GM12878 (cell line): ENCODE data around the gene C2orf92. TPM values are rescaled to one million over a fixed set of nuclear protein-coding genes. Genes with fewer than 3 reads are reported as not detected.

ENCODE experiments used
- ATAC-seq: fragments of 200-7000 bp; cut with Tn5 transposase; 3 replicates; pipeline ENCODE4 v1.9.1; 2020; ENCODE audit warnings: mild to moderate bottlenecking, moderate library complexity
- BruUV-seq: library from RNA; stranded (reverse); fragments of 400-500 nt; replicated peaks from 2 replicates; lab custom pipeline; 2021; lab: Mats Ljungman, UMichigan
- CTCF ChIA-PET: fragments of 300-600 bp; sonication (Branson Sonifier 250); formaldehyde crosslinking; extraction: SDS; loops from one replicate; lab custom pipeline; 2021; ENCODE audit warnings: inconsistent platforms; lab: Yijun Ruan, JAX
- POLR2A ChIA-PET: fragments of 350-600 bp; formaldehyde crosslinking; extraction: SDS; loops from one replicate; lab custom pipeline; 2021; ENCODE audit warnings: inconsistent platforms; lab: Charles Lee
- RAD21 ChIA-PET: fragments of 300-600 bp; sonication (Branson Sonifier 250); formaldehyde crosslinking; loops from one replicate; lab custom pipeline; 2023; ENCODE audit warnings: antibody characterized with exemption; ENCODE audit not compliant: unreplicated experiment; lab: Charles Lee
- SMC1A ChIA-PET: fragments of 300-600 bp; sonication (Branson Sonifier 250); formaldehyde crosslinking; loops from one replicate; lab custom pipeline; 2023; ENCODE audit not compliant: unreplicated experiment, uncharacterized antibody; lab: Charles Lee
- DNase-seq: peaks from one replicate; pipeline ENCODE4 v3.0.0-alpha.2; 2011; ENCODE audit warnings: low read depth, low spot score
- FAIRE-seq: peaks from 3 replicates; lab custom pipeline; 2011; peaks lifted over from hg19 to GRCh38; lab: Jason Lieb, UNC
- H2AFZ ChIP-seq: 2 replicates; pipeline ENCODE4 v1.6.0; 2011; ENCODE audit warnings: low read depth, low read length, control low read depth; ENCODE audit not compliant: control insufficient read depth
- H3K27ac ChIP-seq: 2 replicates; pipeline ENCODE4 v1.5.1; 2011; ENCODE audit warnings: control low read depth; ENCODE audit not compliant: control insufficient read depth, insufficient read depth
- H3K27me3 ChIP-seq, 2 experiments: replicated peaks in 1 of 2; 2 replicates each; pipeline versions ENCODE4 v1.6.0 to v1.6.1; 2011; ENCODE audit warnings: low read length in 1 of 2; ENCODE audit not compliant: control insufficient read depth in 2 of 2, insufficient read depth in 2 of 2
- H3K36me3 ChIP-seq, 2 experiments: 2 replicates each; pipeline ENCODE4 v1.5.1; 2011; ENCODE audit warnings: low read length in 1 of 2; ENCODE audit not compliant: control insufficient read depth in 2 of 2, insufficient read depth in 2 of 2
- H3K4me1 ChIP-seq: 2 replicates; pipeline ENCODE4 v1.6.1; 2011; ENCODE audit warnings: mild to moderate bottlenecking, low read length, moderate library complexity, mixed read lengths; ENCODE audit not compliant: control insufficient read depth, insufficient read depth
- H3K4me2 ChIP-seq: 2 replicates; pipeline ENCODE4 v1.6.0; 2011; ENCODE audit warnings: control low read depth; ENCODE audit not compliant: control insufficient read depth, insufficient read depth
- H3K4me3 ChIP-seq: fragments of 200-600 bp; sonication (generic); 2 replicates; pipeline ENCODE4 v1.5.1; 2016
- H3K79me2 ChIP-seq: 2 replicates; pipeline ENCODE4 v1.6.0; 2011; ENCODE audit warnings: low read length; ENCODE audit not compliant: control insufficient read depth, insufficient read depth
- H3K9ac ChIP-seq: 2 replicates; pipeline ENCODE4 v1.8.0; 2011; ENCODE audit warnings: low read length, control low read depth, mixed read lengths; ENCODE audit not compliant: control insufficient read depth, insufficient read depth
- H3K9me3 ChIP-seq: replicated peaks from 3 replicates; pipeline ENCODE4 v1.5.1; 2011; ENCODE audit warnings: mild to moderate bottlenecking, low read length; ENCODE audit not compliant: control insufficient read depth, insufficient read depth
- H4K20me1 ChIP-seq: 2 replicates; pipeline ENCODE4 v1.6.0; 2011; ENCODE audit not compliant: control insufficient read depth, insufficient read depth
- BCL11A ChIP-seq: IDR thresholded peaks from 2 replicates; pipeline ENCODE4 v1.6.1; 2011; ENCODE audit warnings: low read depth, low read length
- CEBPB ChIP-seq, 2 experiments: fragments of 150-350 bp in 1 of 2; IDR thresholded peaks; 2 replicates each; pipeline ENCODE4 v1.6.1; 2012 to 2014; ENCODE audit warnings: low read depth in 2 of 2, low read length in 2 of 2, borderline replicate concordance in 1 of 2, inconsistent platforms in 1 of 2
- CREM ChIP-seq: IDR thresholded peaks from 2 replicates; pipeline ENCODE4 v1.6.1; 2014; ENCODE audit warnings: antibody characterized with exemption, low read depth
- IKZF2 ChIP-seq, 2 experiments: fragments of 450-650 bp; IDR thresholded peaks; 2 replicates each; pipeline ENCODE4 v1.6.1; 2017; ENCODE audit warnings: mild to moderate bottlenecking in 2 of 2, moderate library complexity in 2 of 2
- NBN ChIP-seq: fragments of 450-650 bp; IDR thresholded peaks from 2 replicates; pipeline ENCODE4 v1.6.1; 2016
- PKNOX1 ChIP-seq: fragments of 450-650 bp; IDR thresholded peaks from 2 replicates; pipeline ENCODE4 v1.6.1; 2016; ENCODE audit warnings: mild to moderate bottlenecking
- SMC3 ChIP-seq: IDR thresholded peaks from 2 replicates; pipeline ENCODE4 v1.6.1; 2011; ENCODE audit warnings: low read length, improper control_type of control experiment, borderline replicate concordance
- SREBF1 ChIP-seq: IDR thresholded peaks from 2 replicates; pipeline ENCODE4 v1.6.1; 2012; ENCODE audit warnings: mild to moderate bottlenecking, low read length
- SREBF2 ChIP-seq: IDR thresholded peaks from 2 replicates; pipeline ENCODE4 v1.6.1; 2012; ENCODE audit warnings: mild to moderate bottlenecking, low read length
- SUPT20H ChIP-seq: IDR thresholded peaks from 2 replicates; pipeline ENCODE4 v1.6.1; 2011; ENCODE audit warnings: low read depth, mild to moderate bottlenecking, low read length, moderate library complexity, borderline replicate concordance; ENCODE audit not compliant: control insufficient read depth
- YY1 ChIP-seq: IDR thresholded peaks from 2 replicates; pipeline ENCODE4 v1.6.1; 2011; ENCODE audit warnings: low read depth, mild to moderate bottlenecking, low read length
- ZBTB4 ChIP-seq: fragments of 450-650 bp; formaldehyde crosslinking; IDR thresholded peaks from 2 replicates; pipeline ENCODE4 v1.4.0; 2022; ENCODE audit warnings: mild to moderate bottlenecking, moderate library complexity
- ZNF24 ChIP-seq: fragments of 450-650 bp; IDR thresholded peaks from 2 replicates; pipeline ENCODE4 v1.6.1; 2017; ENCODE audit warnings: antibody characterized with exemption, mild to moderate bottlenecking
- ZSCAN29 ChIP-seq: fragments of 450-650 bp; IDR thresholded peaks from 2 replicates; pipeline ENCODE4 v1.6.1; 2017; ENCODE audit warnings: mild to moderate bottlenecking, moderate library complexity
- WGBS: methylation state at CpG from one replicate; pipeline ENCODE4 v1.1.6; 2016; ENCODE audit warnings: low lambda C conversion rate; ENCODE audit not compliant: insufficient replicate concordance, insufficient coverage; ENCODE audit errors: missing lambda C conversion rate; 5-methylcytosine and 5-hydroxymethylcytosine counted together
- in situ Hi-C: fragments of 300-500 bp; cut with MboI; formaldehyde crosslinking; loops from 9 replicates; pipeline ENCODE4 v1.14.3; 2018; ENCODE audit warnings: mixed read lengths
- intact Hi-C: fragments of 100-400 bp; cut with micrococcal nuclease; formaldehyde crosslinking; loops from one replicate; pipeline ENCODE4 v1.14.2; 2022; ENCODE audit not compliant: unreplicated experiment
- polyA plus RNA-seq, 11 experiments: library from polyadenylated mRNA; depleted of rRNA in 4 of 11; unstranded in 6 of 11; stranded (reverse) in 5 of 11; fragments of >200 nt; fragmentation: Nextera tagmentation in 4 of 11; fragmentation: Illumina TruSeq in 1 of 11; extraction: Ambion mirVana in 4 of 11; extraction: Trizol in 1 of 11; gene quantifications; 1 replicate in 1 of 11; 2 replicates in 10 of 11; pipeline versions ENCODE4 v1.2.1 to v1.2.3, GENCODE V29; 2011 to 2016; ENCODE audit warnings: inconsistent platforms in 2 of 11, missing spikeins in 2 of 11, low read depth in 1 of 11
- total RNA-seq, 4 experiments: library from RNA; depleted of rRNA in 3 of 4; stranded (reverse); fragments of >200 nt in 3 of 4; fragmentation: Illumina TruSeq in 1 of 4; extraction: Trizol in 1 of 4; gene quantifications; 2 replicates each; pipeline versions ENCODE4 v1.2.1 to v1.2.3, GENCODE V29; 2013 to 2021
- TF ChIP-seq, protein P1 (sequence below): IDR thresholded peaks from 2 replicates; pipeline ENCODE4 v1.6.1; 2011; ENCODE audit warnings: borderline replicate concordance, low read depth, mild to moderate bottlenecking, moderate library complexity, low read length; ENCODE audit not compliant: insufficient read depth, poor library complexity, severe bottlenecking
- TF ChIP-seq, protein P2 (sequence below): IDR thresholded peaks from 2 replicates; pipeline ENCODE4 v1.6.1; 2012; ENCODE audit warnings: low read depth, low read length, improper control_type of control experiment

C2orf92 gene
- total and polyA plus RNA-seq, 10 of the 15 experiments (the other 5 are each of a cell fraction or from before 2014, with no cell fraction given): 0.40 to 10.1 (median 3.7) TPM

DNA sequence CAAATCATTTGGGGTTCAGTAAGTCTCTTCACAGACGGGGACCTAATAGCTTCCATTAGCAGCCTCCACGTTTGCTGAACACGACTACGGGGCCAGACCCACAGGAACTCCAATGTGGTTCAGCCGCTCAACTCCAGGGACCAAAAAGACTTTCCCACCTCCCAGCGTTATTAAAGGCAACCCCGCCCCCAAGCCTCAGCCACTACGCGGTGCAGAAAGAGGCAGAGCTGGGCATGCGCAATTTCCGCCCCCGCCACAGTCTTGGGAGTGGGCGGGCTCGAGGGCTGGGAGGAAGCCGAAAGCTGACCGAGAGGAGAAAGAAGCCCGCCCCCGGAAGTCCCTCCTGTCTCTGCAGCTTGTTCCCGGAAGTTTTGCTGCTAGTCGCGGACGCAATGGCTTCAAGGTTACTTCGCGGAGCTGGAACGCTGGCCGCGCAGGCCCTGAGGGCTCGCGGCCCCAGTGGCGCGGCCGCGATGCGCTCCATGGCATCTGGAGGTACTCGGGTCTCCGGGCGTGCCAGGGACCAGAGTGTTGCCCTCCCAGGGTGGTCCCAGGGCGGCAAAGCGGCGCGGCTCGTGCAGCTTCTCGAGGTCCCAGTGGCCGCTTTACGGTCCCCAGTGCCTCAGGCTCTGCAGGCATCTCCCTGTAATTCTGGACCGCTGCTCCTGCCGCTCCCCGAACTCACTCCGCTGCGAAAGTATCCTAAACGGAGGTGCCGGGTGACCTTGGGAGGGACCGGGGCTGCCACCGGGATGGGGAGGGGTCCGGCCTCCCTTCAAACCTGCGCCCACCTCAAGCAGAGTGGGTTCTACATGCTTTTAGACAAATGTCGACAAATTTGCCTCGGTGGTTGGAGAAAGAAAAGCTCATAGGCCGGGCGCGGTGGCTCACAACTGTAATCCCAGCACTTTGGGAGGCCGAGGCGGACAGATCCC is 23.6 kb upstream of the C2orf92 start, which contains the start of gene COX5B:
Gene COX5B (plus strand): TSS at position 368 of the 935 bp plus-strand sequence. CDS start 25 bp downstream, at position 393.
- Histone ChIP-seq H3K4me2 (peak within 1 kb of the TSS; percentile 64), H3K4me1 (no peaks in the 10 kb centered on the region; the same call in 1 of the 2 replicates), H4K20me1 (no peaks in the 10 kb centered on the region), H3K27me3 (no peaks in the 10 kb centered on the region), H2AFZ (peak within 1 kb of the TSS; percentile 97), H3K9me3 (no peaks in the 10 kb centered on the region), H3K4me3 (peak within 1 kb of the TSS; percentile 99), H3K36me3 (peaks cover 0 to 14% of the 10 kb centered on the region in 2 experiments), H3K9ac (peak within 1 kb of the TSS; percentile 97), H3K79me2 (peaks cover 18% of the 10 kb centered on the region), H3K27ac (peak within 1 kb of the TSS; percentile 81)
- ATAC-seq (peak; percentile 97), DNase-seq (peak; percentile 89), FAIRE-seq (peak; percentile 76)
- in situ Hi-C loops: no loop called here
- WGBS: 2% methylated on average over 62 of the region's 63 CpGs
- ChIA-PET RAD21 (interaction anchor here (0.8 to 3.9 kb wide), 8 partner anchors 17 to 55 kb away, joined by 3 to 48 read pairs (median 10); partner anchors contain the start of genes ACTR1B and ANKRD36B), CTCF (interaction anchor here (0.7 to 4.0 kb wide), 7 partner anchors 9 to 55 kb away, joined by 3 to 22 read pairs (median 17); partner anchors contain the start of genes ACTR1B and ANKRD36B), SMC1A (interaction anchor here (1.0 to 4.8 kb wide), 7 partner anchors 17 to 55 kb away, joined by 3 to 29 read pairs (median 7); partner anchors contain the start of gene ACTR1B), POLR2A (interaction anchor here (1.0 to 7.6 kb wide), 8 partner anchors 16 to 51 kb away, joined by 3 to 132 read pairs (median 4); partner anchors contain the start of genes ACTR1B and C2orf92)
- intact Hi-C loops: loop anchor here (2.0 to 5.0 kb wide), 2 partner anchors 17 to 51 kb away; no protein-coding TSS in a partner anchor
- BruUV-seq: no TSS peak
- TF ChIP-seq SMC3: no peak
- no peak for TF ChIP-seq BCL11A
- no peak for TF ChIP-seq SREBF1
- TF ChIP-seq CREM: peak; percentile 35; the same call in 1 of the 2 replicates
- peak; percentile 70 for TF ChIP-seq NBN
- TF ChIP-seq, protein P1, sequence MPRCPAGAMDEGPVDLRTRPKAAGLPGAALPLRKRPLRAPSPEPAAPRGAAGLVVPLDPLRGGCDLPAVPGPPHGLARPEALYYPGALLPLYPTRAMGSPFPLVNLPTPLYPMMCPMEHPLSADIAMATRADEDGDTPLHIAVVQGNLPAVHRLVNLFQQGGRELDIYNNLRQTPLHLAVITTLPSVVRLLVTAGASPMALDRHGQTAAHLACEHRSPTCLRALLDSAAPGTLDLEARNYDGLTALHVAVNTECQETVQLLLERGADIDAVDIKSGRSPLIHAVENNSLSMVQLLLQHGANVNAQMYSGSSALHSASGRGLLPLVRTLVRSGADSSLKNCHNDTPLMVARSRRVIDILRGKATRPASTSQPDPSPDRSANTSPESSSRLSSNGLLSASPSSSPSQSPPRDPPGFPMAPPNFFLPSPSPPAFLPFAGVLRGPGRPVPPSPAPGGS: no peak
- no peak for TF ChIP-seq SREBF2
- peak; percentile 92 for TF ChIP-seq YY1
- TF ChIP-seq CEBPB (IDR thresholded peaks at IDR 0.05; ENCODE audit: borderline replicate concordance in 1 of 2, low read depth in 2 of 2, low read length in 2 of 2): no peak
- TF ChIP-seq ZSCAN29: no peak
- no peak for TF ChIP-seq SUPT20H
- TF ChIP-seq ZNF24: no peak
- TF ChIP-seq PKNOX1: peak; percentile 34
- TF ChIP-seq IKZF2 (IDR thresholded peaks at IDR 0.05): peak; percentile 49 to 55; a peak in 2 of 4 replicates
- TF ChIP-seq ZBTB4 (CRISPR knock-in tag): no peak
- TF ChIP-seq, protein P2, sequence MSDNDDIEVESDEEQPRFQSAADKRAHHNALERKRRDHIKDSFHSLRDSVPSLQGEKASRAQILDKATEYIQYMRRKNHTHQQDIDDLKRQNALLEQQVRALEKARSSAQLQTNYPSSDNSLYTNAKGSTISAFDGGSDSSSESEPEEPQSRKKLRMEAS: peak; percentile 4; the same call in 1 of the 2 replicates
